GM19023 (cell line): ENCODE results near the gene FABP1.

Source experiments
- ATAC-seq: cut with Tn5 transposase; IDR thresholded peaks from one replicate; pipeline ENCODE4 v1.9.1; 2021; ENCODE audit warnings: mild to moderate bottlenecking, moderate library complexity; ENCODE audit not compliant: unreplicated experiment

FABP1 gene

GRCh38 chr2:88085099-88085498 lies 42.8 kb downstream of the FABP1 start:
- ATAC-seq: no peak

- no peak for ATAC-seq
These were observed 45.1 kb downstream of the FABP1 start for GRCh38 chr2:88082781-88083180.

DNA sequence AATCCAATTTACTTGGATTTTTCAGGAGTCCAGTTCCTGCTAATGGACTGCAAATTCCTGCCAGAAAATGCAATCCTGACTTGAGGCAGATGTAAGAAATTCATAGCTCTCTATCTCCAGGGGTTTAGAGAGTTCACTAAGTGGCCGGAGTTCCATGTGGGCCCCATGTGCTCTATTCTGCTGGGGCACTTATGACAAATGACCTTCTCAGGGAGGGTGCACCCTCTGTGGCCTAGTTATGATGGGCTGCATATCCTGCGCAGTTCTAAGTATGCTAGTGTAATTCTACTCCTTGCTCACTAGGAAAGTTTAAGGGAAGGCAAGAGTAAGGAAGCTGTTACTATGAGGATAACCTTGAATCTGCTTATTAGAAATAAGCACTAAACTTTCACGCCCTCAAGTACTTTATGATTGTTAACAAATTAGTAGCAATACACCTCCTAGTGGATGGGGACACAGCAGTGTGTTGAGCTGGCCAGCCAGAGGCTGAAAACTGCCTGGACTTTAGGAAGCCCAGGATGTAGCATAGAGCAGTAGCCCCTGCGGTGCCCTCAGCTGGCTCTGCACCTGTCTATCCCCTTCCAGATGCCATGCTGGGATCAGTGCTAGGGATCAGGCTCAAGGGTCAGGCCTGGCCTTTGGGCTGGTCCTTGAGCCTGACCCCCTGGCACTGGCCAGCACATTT lies 45.8 kb downstream of the FABP1 start:
- no peak for ATAC-seq

DNA sequence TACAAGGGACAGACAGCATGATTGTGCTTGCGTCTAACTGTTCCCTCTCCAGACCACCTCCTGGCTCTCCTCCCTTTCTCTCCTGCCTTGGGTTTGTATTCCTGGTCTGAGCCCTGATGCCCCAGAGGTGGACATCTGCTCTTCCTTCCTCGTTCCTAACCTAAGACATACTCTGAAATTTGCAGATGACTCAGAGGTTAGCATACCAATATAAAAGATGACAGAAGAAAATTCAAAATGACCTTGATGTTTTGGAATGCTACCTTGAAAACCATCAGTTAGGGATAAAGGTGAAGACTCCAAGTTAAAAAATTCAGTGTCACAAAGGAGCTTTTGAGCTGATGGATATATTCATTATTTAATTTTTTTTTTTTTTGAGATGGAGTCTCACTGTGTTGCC lies 47.3 kb downstream of the FABP1 start:
- ATAC-seq: no peak

DNA sequence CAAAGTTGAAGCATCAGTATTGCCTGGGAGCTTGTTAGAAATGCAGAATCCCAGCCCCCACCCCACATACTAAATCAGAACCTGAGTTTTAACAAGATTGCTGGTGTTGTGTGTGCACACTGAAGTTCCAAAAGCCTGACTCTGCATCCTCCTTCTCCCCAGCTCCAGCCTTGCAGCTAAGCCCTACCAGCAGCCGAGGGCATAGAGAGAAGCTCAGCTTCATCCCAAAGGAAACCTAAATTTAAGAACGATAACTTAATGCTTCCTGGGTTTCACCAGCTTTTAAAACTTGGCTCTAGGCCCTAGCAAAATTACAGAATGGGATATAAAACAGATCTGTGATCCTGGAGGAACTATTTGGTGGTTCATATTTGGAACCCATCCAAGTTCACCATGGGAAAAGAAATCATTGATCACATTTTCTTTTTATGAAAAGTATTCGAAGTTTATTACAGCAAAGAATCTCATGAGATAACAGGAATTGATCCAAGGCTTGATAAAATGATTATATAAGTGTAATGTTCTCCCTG lies 49.2 kb downstream of the FABP1 start:
- no peak for ATAC-seq

DNA sequence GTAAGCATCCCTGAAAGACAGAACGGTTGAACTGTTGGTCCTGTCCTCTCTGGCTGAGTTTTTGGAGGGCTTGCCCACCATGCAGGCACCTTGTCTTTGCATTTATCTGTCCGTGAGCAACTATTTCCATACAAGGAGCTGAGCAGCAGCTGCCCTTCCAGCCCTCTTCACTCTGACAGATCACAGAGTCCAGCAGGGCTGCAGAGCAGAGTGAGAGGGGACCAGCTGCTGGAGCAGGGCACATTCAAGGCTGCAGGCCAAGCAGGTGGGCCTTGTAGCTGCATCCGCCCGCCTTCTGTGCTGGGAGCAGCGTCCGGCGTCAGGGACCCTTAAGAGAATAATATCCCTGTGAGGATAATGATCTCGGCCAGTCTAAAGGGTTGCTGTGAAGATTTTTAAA lies 50.8 kb downstream of the FABP1 start:
- ATAC-seq: no peak

GRCh38 chr2:88074854-88075292 lies 53.0 kb downstream of the FABP1 start:
- no peak for ATAC-seq

DNA sequence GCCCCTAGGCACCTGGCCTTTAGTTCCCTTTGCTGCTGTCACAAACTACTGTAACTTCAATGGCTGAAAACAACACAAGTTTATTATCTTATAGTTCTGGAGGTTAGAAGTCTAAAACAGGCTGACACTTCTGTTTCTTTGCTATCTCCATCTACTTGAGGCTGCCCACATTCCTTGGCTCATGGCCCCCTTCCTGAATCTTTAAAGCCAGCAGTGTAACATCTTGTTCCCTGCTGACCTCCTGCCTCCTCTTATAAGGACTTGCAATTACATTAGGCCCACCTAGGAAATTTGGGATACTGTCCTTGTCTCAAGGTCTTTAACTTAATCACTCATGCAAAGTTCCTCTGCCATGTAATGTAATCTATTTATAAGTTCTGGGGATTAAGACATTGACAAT lies 53.7 kb downstream of the FABP1 start:
- no peak for ATAC-seq
